RPMI8226 (cell line): ENCODE results near the gene TMEM250.

ENCODE experiments used
- DNase-seq: peaks from one replicate; pipeline ENCODE4 v3.0.0-alpha.2; 2015

The TMEM250 gene

GRCh38 chr9:136093995-136094881 lies 24.4 kb downstream of the TMEM250 start:
- DNase-seq: peak; percentile 57

DNA sequence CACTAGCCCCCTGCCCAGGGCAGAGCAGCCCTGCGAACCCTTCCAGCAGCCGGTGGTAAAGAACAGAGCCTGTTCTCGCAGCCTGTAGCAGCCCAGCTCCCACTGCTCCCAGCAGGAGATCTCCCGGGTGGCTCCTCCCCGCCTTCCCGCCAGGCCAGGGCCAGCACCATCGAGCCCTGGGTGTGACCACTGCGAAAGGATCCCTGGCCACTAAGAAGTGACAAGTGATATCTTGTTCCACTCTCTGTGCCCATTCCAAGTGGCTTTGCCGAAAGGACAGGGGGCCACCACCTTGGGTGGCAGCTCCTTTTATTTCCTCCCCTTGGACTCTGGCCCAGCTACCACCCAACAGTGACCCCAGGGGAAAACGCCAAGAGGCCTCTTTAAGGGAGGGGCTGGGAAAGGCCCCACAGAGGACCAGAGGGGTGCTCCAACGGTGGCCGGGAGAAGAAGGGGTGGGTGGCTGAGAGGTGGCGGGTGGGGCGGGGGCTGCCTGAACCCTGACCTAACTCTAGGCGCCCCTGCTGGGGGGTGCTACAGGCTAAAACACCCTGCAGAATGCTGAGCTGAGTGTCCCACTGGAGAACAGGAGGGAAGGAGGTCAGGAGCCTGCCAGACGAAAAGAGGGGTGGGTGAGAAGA lies 25.2 kb downstream of the TMEM250 start:
- no peak for DNase-seq

DNA sequence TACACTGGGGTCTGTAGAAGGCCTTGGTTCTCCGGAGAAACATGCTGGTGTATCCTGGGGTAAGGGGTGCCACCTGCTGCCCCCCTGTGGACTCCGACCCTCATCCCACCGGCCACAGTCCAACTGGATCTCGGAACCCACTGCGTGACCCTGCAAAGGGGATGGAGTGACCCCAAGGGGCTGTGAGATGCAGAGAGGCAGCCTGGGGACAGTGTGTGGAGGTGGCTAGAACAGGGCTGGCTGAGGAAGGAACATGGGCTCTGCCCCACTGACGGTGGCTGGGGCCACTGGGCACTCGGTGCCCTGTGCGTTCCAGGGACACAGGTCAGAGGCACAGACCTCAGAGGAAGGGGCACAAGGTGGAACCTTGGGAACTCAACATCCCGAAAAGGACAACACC lies 25.9 kb downstream of the TMEM250 start:
- no peak for DNase-seq

GRCh38 chr9:136092353-136092650 lies 26.4 kb downstream of the TMEM250 start:
- DNase-seq: no peak

DNA sequence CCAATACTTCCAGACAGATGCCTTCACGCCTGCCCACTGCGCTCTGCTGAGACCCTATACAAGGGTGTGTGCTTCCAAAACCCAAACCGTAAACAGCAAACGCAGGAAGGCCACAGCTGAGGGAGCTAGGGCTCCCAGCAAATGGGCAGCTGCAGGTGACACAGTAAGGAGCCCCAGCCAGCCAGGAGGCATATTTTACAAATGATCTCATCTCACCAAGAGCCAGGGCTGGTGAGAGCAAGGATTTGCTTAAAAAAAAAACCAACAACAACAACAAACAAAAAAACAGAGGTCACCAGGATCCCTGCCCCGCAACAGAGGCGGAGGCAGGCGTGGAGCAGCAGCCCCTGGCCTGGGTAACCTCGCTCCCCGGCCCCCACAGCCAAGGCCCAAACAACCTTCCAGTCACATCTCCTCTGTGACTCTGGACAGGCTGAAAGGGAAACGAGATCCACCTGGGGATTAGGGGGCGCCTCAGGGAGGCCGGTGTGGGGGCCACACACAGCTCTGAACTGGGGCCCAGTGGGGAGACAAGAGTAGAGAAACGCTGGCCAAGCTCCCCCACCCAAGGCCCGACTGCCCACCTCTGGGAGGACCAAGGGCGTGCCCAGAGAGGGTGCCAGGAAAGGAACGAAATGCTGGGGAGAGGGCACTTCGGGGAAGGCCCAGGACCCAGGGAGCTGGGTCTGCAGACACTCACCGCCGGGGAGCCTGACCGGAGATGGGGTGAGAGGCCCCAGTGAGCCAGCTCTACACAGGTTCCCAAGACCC lies 26.9 kb downstream of the TMEM250 start:
- DNase-seq: no peak

DNA sequence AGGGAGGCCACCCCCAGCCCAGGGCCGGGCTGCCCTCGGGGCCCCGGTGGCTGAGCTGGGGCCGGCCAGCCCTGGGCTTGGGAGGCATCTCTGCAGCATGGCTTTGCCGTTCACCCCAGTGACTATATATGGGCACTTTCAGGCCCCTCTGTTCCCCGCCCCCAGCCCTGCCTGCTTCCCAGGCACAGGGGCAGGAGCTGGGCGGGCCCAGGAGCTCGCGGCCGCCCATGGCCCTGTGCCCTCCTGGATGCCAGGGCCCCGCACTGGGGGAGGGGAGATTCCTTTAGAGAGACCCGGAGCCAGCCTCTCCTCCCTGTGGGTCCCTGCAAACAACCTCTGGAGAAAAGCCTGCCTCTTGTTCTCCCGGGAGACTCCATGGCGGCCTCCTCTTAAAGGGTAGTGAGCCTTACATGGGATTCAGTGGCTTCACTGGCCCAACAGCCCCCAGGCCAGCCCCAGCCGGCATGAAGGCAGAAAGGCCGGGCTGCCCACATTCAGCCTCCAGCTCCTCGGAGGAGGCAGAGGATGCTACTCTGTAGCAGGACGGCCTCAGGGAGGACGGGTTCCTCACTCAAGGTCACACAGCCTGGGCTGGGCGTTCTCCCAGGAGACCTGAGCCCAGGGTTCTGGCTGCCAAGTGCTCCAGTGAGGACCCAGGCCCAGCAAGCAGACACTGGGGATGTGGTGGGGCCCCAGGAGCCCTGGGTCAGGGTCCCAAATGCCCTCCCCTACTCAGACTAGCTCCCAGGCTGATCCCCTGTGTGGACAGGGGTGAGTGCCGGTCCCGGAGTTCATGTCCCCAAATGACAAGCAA lies 27.7 kb downstream of the TMEM250 start:
- peak; percentile 2 for DNase-seq

- peak; percentile 26 for DNase-seq
Measured at GRCh38 chr9:136090056-136090735, 28.5 kb downstream of the TMEM250 start.

DNA sequence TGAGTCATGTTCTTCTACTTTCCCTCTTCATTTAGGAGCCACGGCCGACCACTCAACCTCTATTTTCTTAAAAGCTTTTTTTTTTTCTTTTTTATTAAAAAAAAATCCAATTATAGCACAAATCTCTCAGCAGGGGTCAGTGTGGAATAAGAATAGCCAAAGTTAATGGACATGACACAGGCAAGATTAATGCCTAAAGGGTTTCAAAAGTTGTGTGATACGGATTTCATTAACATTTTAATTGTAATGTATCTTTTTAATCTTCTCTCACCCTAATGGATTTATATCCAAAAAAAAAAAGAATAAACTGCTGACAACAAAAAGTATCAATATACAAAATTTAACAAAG lies 29.0 kb downstream of the TMEM250 start:
- peak; percentile 39 for DNase-seq

DNA sequence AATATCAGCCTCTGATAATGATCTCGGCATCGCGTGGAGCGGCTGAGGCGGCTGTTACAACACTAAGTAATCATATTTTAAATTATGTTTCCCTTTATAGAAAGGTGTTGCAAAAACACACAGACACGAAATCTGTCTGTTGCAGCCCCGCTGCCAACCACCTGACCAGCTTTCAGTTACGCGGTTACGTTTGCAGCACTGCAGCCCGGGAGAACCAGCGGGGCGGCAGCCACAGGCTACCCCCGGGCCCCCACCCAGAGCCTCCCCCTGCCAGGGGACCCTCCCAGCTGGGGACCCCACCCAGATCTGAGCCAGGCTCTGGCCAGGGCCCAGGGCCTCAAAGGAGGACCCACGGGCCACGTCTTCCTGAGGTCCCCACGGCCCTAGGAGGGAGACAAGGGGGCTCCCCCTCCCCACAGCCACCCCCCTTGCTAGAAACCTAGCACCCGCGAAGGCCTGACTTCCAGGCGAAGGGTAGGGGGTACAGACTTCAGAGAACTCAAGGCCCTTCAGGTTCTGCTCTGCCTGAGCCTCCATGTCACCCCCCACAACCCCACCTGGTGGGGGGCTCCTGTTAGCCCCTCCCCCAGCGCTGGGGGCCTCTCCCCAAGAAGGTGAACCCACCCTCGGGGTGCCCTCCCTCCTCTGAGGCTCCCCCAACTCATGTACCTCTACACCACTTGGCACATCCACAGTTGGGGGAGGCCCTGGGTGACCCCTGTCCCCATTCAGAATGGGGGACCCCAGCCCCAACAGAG lies 29.6 kb downstream of the TMEM250 start:
- peak; percentile 13 for DNase-seq

DNA sequence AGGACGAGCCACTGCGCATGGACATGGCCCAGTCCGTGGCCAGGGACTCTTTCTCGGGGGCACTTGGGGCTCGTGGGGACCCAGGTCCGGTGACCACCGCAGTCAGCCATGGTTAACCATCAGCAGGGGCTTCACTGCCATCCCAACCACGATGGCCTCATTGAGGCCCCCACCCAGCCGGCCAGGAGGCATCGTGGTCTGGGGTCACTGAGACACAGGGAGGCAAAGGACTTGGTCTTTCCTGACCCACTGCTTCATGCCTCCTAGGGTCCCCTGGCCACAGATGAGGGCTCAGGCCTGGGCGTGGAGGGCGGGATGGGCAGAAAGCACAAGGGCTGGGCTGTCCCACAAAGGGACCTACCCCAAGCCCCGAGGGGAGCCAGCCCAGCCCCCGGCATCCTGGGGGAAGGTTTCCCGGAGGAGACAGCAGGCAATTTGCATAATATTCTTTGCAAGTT lies 30.2 kb downstream of the TMEM250 start:
- DNase-seq: no peak

- no peak for DNase-seq
Measured at GRCh38 chr9:136087741-136088480, 30.8 kb downstream of the TMEM250 start.

GRCh38 chr9:136086951-136087740 lies 31.5 kb downstream of the TMEM250 start:
- DNase-seq: no peak

GRCh38 chr9:136086213-136086881 lies 32.3 kb downstream of the TMEM250 start:
- DNase-seq: no peak

DNA sequence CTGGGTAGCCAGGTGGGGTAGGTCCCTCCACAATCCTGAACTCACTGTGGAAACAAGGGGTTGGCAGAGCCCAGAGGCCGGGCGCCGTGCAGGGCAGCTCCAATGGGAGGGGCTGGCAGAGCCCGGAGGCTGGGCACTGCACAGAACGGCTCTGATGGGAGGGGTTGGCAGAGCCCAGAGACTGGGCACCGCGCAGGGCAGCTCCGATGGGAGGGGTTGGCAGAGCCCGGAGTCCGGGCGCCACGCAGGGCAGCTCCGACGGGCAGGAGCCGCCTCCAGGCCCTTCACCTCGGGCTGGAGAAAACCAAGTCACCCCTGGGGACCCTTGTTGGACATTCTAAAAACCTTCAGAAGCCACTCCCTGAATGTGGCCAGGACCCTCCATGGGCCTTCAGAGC lies 32.9 kb downstream of the TMEM250 start:
- DNase-seq: no peak

GRCh38 chr9:136084063-136084944 lies 34.4 kb downstream of the TMEM250 start:
- no peak for DNase-seq

DNA sequence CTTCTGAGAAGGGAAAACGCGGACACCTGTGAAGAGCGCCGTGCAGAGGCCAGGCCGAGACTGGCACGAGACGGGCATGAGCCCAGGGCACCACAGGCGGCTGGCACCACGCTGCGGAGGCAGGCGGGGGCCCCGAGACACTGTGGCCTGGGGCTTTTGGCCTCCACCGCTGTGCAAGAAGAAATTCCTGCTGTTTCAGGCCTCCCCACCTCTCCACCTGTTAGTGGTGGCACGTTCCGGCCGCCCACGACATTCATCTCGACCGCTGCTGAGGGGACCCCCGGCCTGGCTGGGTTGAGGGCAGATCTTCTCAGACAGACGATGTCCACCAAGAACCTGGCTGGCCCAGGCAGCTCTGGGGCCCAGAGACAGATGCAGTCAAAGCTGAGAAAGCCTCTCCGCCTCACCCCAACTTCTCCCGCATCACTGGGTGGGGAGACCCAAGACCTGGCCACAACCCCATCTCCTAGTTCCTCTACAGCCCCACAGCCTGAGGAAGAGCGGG lies 35.1 kb downstream of the TMEM250 start:
- DNase-seq: no peak

GRCh38 chr9:136082496-136083361 lies 35.9 kb downstream of the TMEM250 start:
- DNase-seq: no peak
